ENCODE results near the gene CD58.
A peak's percentile ranks its signal among the peaks of the same experiment; 100 is the strongest.

CD58 gene

GRCh38 chr1:116571215-116571919, 541 bp upstream of the CD58 start:
- peak overlapping the region; percentile 1 for H3K4me3 ChIP-seq (ENCODE audit: low read length)
- H3K9ac ChIP-seq (ENCODE audit: low read length): peak overlapping the region; percentile 71
- H2AK5ac ChIP-seq (ENCODE audit: low read length): no peak overlapping the region
- peak; percentile 34 for DNase-seq
- no peak overlapping the region for H4K5ac ChIP-seq (ENCODE audit: low read length)
- H3K4ac ChIP-seq (ENCODE audit: low read depth, low read length): peak overlapping the region; percentile 73
- H2BK15ac ChIP-seq (replicated peaks; ENCODE audit: low read depth): no peak overlapping the region
- no peaks in the 10 kb centered on the region for H3K36me3 ChIP-seq (ENCODE audit: control insufficient read depth, insufficient read depth, low read length)
- H3K79me1 ChIP-seq (ENCODE audit: low read length): peaks cover 2% of the 10 kb centered on the region
- H2BK120ac ChIP-seq (ENCODE audit: low read depth, low read length): no peak overlapping the region
- H3K23ac ChIP-seq (ENCODE audit: low read length): no peak overlapping the region
- peak overlapping the region; percentile 72 for H3K18ac ChIP-seq (ENCODE audit: low read length)
- peak overlapping the region; percentile 24 for H3K27ac ChIP-seq (ENCODE audit: low read depth, low read length)
- peak overlapping the region; percentile 77 for H4K8ac ChIP-seq (ENCODE audit: low read depth, low read length)
- no peaks in the 10 kb centered on the region for H3K27me3 ChIP-seq (ENCODE audit: insufficient read depth, low read length, poor library complexity)
- H3K4me2 ChIP-seq (ENCODE audit: low read length): peak overlapping the region; percentile 58
- H2BK5ac ChIP-seq (ENCODE audit: low read length): peak overlapping the region; percentile 43
- H3K4me1 ChIP-seq (ENCODE audit: control insufficient read depth, low read depth, low read length): peaks cover 5% of the 10 kb centered on the region
- H3K79me2 ChIP-seq (ENCODE audit: control insufficient read depth, insufficient read depth, low read length): no peaks in the 10 kb centered on the region
- no CpG with 5 or more reads among the region's 24 CpGs for WGBS (ENCODE audit: extremely low coverage, insufficient coverage, low lambda C conversion rate)
- peak overlapping the region; percentile 89 for H3K56ac ChIP-seq (ENCODE audit: low read length)

GRCh38 chr1:116569776-116570357, 959 bp downstream of the CD58 start:
- H3K79me2 ChIP-seq (ENCODE audit: control insufficient read depth, insufficient read depth, low read length): no peaks in the 10 kb centered on the region
- H3K27me3 ChIP-seq (ENCODE audit: insufficient read depth, low read length, poor library complexity): no peaks in the 10 kb centered on the region
- H2AK5ac ChIP-seq (ENCODE audit: low read length): no peak overlapping the region
- peaks cover 5% of the 10 kb centered on the region for H3K4me1 ChIP-seq (ENCODE audit: control insufficient read depth, low read depth, low read length)
- H3K23ac ChIP-seq (ENCODE audit: low read length): no peak overlapping the region
- no peak overlapping the region for H4K8ac ChIP-seq (ENCODE audit: low read depth, low read length)
- peak overlapping the region; percentile 65 for H3K4me2 ChIP-seq (ENCODE audit: low read length)
- no peak overlapping the region for H4K5ac ChIP-seq (ENCODE audit: low read length)
- no peak overlapping the region for H2BK5ac ChIP-seq (ENCODE audit: low read length)
- peaks cover 2% of the 10 kb centered on the region for H3K79me1 ChIP-seq (ENCODE audit: low read length)
- WGBS (ENCODE audit: extremely low coverage, insufficient coverage, low lambda C conversion rate): no CpG with 5 or more reads among the region's 22 CpGs
- H2BK120ac ChIP-seq (ENCODE audit: low read depth, low read length): no peak overlapping the region
- peak overlapping the region; percentile 83 for H3K56ac ChIP-seq (ENCODE audit: low read length)
- H2BK15ac ChIP-seq (replicated peaks; ENCODE audit: low read depth): no peak overlapping the region
- peak overlapping the region; percentile 67 for H3K9ac ChIP-seq (ENCODE audit: low read length)
- H3K4ac ChIP-seq (ENCODE audit: low read depth, low read length): no peak overlapping the region
- no peaks in the 10 kb centered on the region for H3K36me3 ChIP-seq (ENCODE audit: control insufficient read depth, insufficient read depth, low read length)
- H3K4me3 ChIP-seq (ENCODE audit: low read length): peak overlapping the region; percentile 20
- no peak overlapping the region for H3K27ac ChIP-seq (ENCODE audit: low read depth, low read length)
- DNase-seq: no peak
- no peak overlapping the region for H3K18ac ChIP-seq (ENCODE audit: low read length)

- H2BK120ac ChIP-seq (ENCODE audit: low read depth, low read length): no peak overlapping the region
- H3K27me3 ChIP-seq (ENCODE audit: insufficient read depth, low read length, poor library complexity): no peaks in the 10 kb centered on the region
- H3K27ac ChIP-seq (ENCODE audit: low read depth, low read length): no peak overlapping the region
- H4K5ac ChIP-seq (ENCODE audit: low read length): no peak overlapping the region
- no peak overlapping the region for H3K18ac ChIP-seq (ENCODE audit: low read length)
- H2AK5ac ChIP-seq (ENCODE audit: low read length): no peak overlapping the region
- H3K36me3 ChIP-seq (ENCODE audit: control insufficient read depth, insufficient read depth, low read length): no peaks in the 10 kb centered on the region
- no peak overlapping the region for H4K8ac ChIP-seq (ENCODE audit: low read depth, low read length)
- no peak overlapping the region for H3K4me3 ChIP-seq (ENCODE audit: low read length)
- H2BK15ac ChIP-seq (replicated peaks; ENCODE audit: low read depth): no peak overlapping the region
- H3K9ac ChIP-seq (ENCODE audit: low read length): no peak overlapping the region
- no peak overlapping the region for H3K23ac ChIP-seq (ENCODE audit: low read length)
- no peaks in the 10 kb centered on the region for H3K79me2 ChIP-seq (ENCODE audit: control insufficient read depth, insufficient read depth, low read length)
- H3K79me1 ChIP-seq (ENCODE audit: low read length): peaks cover 2% of the 10 kb centered on the region
- no peak for DNase-seq
- H2BK5ac ChIP-seq (ENCODE audit: low read length): no peak overlapping the region
- H3K56ac ChIP-seq (ENCODE audit: low read length): no peak overlapping the region
- H3K4me1 ChIP-seq (ENCODE audit: control insufficient read depth, low read depth, low read length): peaks cover 5% of the 10 kb centered on the region
- H3K4me2 ChIP-seq (ENCODE audit: low read length): no peak overlapping the region
- no peak overlapping the region for H3K4ac ChIP-seq (ENCODE audit: low read depth, low read length)
Measured at GRCh38 chr1:116569381-116569670, 1.5 kb downstream of the CD58 start.

DNA sequence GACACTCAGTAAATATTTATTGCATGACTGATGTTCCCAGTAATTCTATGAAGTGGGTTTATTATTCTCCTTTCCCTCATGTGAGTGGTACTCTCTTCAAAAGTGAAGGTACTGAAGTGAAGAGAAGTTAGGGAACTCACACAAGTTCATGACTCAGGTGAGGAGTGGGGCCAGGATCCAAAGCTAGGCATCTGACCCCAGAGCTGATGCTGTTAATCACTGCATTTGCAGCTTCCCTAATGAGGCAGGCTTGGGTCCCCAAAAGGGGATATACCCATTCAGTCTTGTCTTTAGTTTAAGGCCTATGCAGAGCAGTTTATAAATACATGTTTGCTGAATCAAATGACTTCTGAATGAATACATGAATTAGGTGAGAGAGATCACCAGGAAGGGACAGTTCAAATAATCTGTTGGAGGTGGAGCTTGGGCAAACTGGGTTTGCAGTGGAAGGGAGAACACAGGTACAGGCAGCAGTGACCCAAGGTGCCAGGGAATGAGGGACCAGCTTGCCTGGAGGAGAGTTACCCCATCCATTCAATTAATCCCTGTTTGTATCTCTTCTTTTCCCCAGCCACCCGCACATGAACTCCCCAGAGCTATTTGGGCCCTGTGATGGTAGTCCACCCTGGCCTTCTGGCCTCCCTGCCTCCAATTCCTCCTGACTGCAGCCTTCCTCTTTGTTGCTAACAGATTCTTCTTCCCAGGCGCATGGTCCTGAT, 2.0 kb downstream of the CD58 start:
- Histone ChIP-seq H3K9ac (ENCODE audit: low read length) (no peak overlapping the region), H4K5ac (ENCODE audit: low read length) (no peak overlapping the region), H3K4me3 (ENCODE audit: low read length) (no peak overlapping the region), H3K36me3 (ENCODE audit: control insufficient read depth, insufficient read depth, low read length) (no peaks in the 10 kb centered on the region), H2AK5ac (ENCODE audit: low read length) (no peak overlapping the region), H3K79me2 (ENCODE audit: control insufficient read depth, insufficient read depth, low read length) (no peaks in the 10 kb centered on the region), H2BK5ac (ENCODE audit: low read length) (no peak overlapping the region), H2BK15ac (replicated peaks; ENCODE audit: low read depth) (no peak overlapping the region), H3K27me3 (ENCODE audit: insufficient read depth, low read length, poor library complexity) (no peaks in the 10 kb centered on the region), H3K27ac (ENCODE audit: low read depth, low read length) (no peak overlapping the region), H3K4me1 (ENCODE audit: control insufficient read depth, low read depth, low read length) (peaks cover 5% of the 10 kb centered on the region), H2BK120ac (ENCODE audit: low read depth, low read length) (no peak overlapping the region), H3K56ac (ENCODE audit: low read length) (no peak overlapping the region), H3K4ac (ENCODE audit: low read depth, low read length) (no peak overlapping the region), H4K8ac (ENCODE audit: low read depth, low read length) (no peak overlapping the region), H3K79me1 (ENCODE audit: low read length) (peaks cover 2% of the 10 kb centered on the region), H3K4me2 (ENCODE audit: low read length) (no peak overlapping the region), H3K18ac (ENCODE audit: low read length) (no peak overlapping the region), H3K23ac (ENCODE audit: low read length) (no peak overlapping the region)
- no peak for DNase-seq
- WGBS (ENCODE audit: extremely low coverage, insufficient coverage, low lambda C conversion rate): no CpG with 5 or more reads among the region's 2 CpGs

- Histone ChIP-seq H4K8ac (ENCODE audit: low read depth, low read length) (no peak overlapping the region), H4K5ac (ENCODE audit: low read length) (no peak overlapping the region), H3K4me3 (ENCODE audit: low read length) (no peak overlapping the region), H2BK120ac (ENCODE audit: low read depth, low read length) (no peak overlapping the region), H3K23ac (ENCODE audit: low read length) (no peak overlapping the region), H3K56ac (ENCODE audit: low read length) (no peak overlapping the region), H3K4ac (ENCODE audit: low read depth, low read length) (no peak overlapping the region), H3K27me3 (ENCODE audit: insufficient read depth, low read length, poor library complexity) (no peaks in the 10 kb centered on the region), H3K4me1 (ENCODE audit: control insufficient read depth, low read depth, low read length) (peaks cover 5% of the 10 kb centered on the region), H2AK5ac (ENCODE audit: low read length) (no peak overlapping the region), H3K18ac (ENCODE audit: low read length) (no peak overlapping the region), H2BK5ac (ENCODE audit: low read length) (no peak overlapping the region), H3K79me1 (ENCODE audit: low read length) (peaks cover 2% of the 10 kb centered on the region), H3K9ac (ENCODE audit: low read length) (no peak overlapping the region), H3K79me2 (ENCODE audit: control insufficient read depth, insufficient read depth, low read length) (no peaks in the 10 kb centered on the region), H3K4me2 (ENCODE audit: low read length) (no peak overlapping the region), H2BK15ac (replicated peaks; ENCODE audit: low read depth) (no peak overlapping the region), H3K36me3 (ENCODE audit: control insufficient read depth, insufficient read depth, low read length) (no peaks in the 10 kb centered on the region), H3K27ac (ENCODE audit: low read depth, low read length) (no peak overlapping the region)
- WGBS (ENCODE audit: extremely low coverage, insufficient coverage, low lambda C conversion rate): no CpG with 5 or more reads among the region's 4 CpGs
- DNase-seq: no peak
Measured at GRCh38 chr1:116567790-116568661, 2.8 kb downstream of the CD58 start.
